Lower lobe of right lung (tissue), 2 donors: Measurements from ENCODE around the gene C1GALT1C1L. TPM values are rescaled to one million over a fixed set of nuclear protein-coding genes. Genes with fewer than 3 reads are reported as not detected.

ENCODE experiments used
- ATAC-seq, 2 donors: fragments of 200-7000 bp; cut with Tn5 transposase; one replicate each; pipeline ENCODE4 v1.9.1; 2020 to 2022; ENCODE audit warnings: mild to moderate bottlenecking in 2 of 2, moderate library complexity in 2 of 2
- DNase-seq: peaks from one replicate; pipeline ENCODE4 v3.0.0-alpha.2; 2020
- H3K27ac ChIP-seq: fragments of 200-600 bp; one replicate; pipeline ENCODE4 v1.8.0; 2022
- H3K27me3 ChIP-seq: fragments of 200-600 bp; one replicate; pipeline ENCODE4 v1.8.0; 2022; ENCODE audit warnings: low read depth
- H3K36me3 ChIP-seq: fragments of 200-600 bp; one replicate; pipeline ENCODE4 v1.8.0; 2022; ENCODE audit warnings: mild to moderate bottlenecking
- H3K4me1 ChIP-seq: fragments of 200-600 bp; one replicate; pipeline ENCODE4 v1.8.0; 2022
- H3K4me3 ChIP-seq: fragments of 200-600 bp; one replicate; pipeline ENCODE4 v1.8.0; 2022; ENCODE audit warnings: mild to moderate bottlenecking
- H3K9me3 ChIP-seq: fragments of 200-600 bp; one replicate; pipeline ENCODE4 v1.8.0; 2022
- intact Hi-C: fragments of 100-400 bp; cut with DNase I; formaldehyde crosslinking; loops from one replicate; pipeline ENCODE4 v1.11.0; 2022
- total RNA-seq: library from RNA; stranded (reverse); fragmentation: NEBNext Ultra II Directional; extraction: Animal tissue kit (Norgen Biotek cat#: 25700); gene quantifications from one replicate; pipeline ENCODE4 v1.2.1, GENCODE V29; 2021
- TF ChIP-seq, protein P1 (sequence below): fragments of 200-600 bp; IDR thresholded peaks from one replicate; pipeline ENCODE4 v1.8.0; 2022; ENCODE audit warnings: antibody characterized with exemption, mild to moderate bottlenecking
- donor health status: DM: no; HTN: yes; CAD: no; lungs with severe emphysema.

Gene C1GALT1C1L
- total RNA-seq, 1 donor from 2014 or later = 0.44 TPM

DNA sequence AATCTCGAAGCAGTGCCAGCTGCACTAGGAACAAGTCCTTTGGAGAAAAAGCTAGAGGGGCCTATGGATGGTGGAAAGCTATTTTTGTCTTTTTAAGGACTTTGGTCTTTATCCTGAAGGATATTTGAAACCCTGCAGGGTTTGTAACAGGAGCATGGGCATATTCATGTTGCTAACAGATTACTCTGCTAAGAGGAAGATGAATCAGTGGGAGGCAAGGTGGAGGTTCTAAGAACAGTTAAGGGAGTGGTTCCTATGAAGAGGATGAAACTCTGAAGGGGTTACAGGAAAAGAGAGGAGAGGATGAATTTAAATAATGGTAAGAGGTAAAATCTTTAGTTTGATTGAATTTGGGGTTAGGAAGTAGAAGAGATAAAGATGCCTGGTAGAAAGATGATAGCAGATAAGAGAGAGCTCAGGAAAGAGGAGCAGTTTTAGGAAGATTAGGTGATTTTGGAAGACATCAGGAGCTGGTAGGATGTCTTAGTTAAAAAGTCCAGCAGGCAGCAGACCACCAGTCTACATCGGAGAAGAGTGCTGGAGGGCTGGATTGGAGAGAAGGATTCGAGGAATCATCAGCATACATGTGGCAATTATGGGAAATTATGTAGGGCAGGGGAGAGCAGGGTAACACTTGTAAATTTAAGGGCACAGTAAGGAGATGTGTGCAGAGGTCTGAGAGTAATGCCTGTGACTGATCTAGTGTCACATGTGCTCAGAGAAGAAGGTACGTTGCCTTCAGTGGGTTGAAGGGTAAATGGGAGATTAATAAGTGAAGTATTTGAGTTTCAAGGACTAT, 39.3 kb upstream of the C1GALT1C1L start:
- DNase-seq (no peak), ATAC-seq (no peak)
- H3K4me3 ChIP-seq = no peak overlapping the region
- H3K27me3 ChIP-seq = no peaks in the 10 kb centered on the region
- H3K27ac ChIP-seq = no peak overlapping the region
- H3K9me3 ChIP-seq = no peaks in the 10 kb centered on the region
- H3K36me3 ChIP-seq = peaks cover 10% of the 10 kb centered on the region
- intact Hi-C loops = no loop called here
- no peaks in the 10 kb centered on the region for H3K4me1 ChIP-seq
- TF ChIP-seq, protein P1, sequence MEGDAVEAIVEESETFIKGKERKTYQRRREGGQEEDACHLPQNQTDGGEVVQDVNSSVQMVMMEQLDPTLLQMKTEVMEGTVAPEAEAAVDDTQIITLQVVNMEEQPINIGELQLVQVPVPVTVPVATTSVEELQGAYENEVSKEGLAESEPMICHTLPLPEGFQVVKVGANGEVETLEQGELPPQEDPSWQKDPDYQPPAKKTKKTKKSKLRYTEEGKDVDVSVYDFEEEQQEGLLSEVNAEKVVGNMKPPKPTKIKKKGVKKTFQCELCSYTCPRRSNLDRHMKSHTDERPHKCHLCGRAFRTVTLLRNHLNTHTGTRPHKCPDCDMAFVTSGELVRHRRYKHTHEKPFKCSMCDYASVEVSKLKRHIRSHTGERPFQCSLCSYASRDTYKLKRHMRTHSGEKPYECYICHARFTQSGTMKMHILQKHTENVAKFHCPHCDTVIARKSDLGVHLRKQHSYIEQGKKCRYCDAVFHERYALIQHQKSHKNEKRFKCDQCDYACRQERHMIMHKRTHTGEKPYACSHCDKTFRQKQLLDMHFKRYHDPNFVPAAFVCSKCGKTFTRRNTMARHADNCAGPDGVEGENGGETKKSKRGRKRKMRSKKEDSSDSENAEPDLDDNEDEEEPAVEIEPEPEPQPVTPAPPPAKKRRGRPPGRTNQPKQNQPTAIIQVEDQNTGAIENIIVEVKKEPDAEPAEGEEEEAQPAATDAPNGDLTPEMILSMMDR = no peak

GRCh38 chr2:43714164-43714563, 37.9 kb upstream of the C1GALT1C1L start:
- no peaks in the 10 kb centered on the region for H3K27me3 ChIP-seq
- H3K36me3 ChIP-seq = peaks cover 19% of the 10 kb centered on the region
- no peaks in the 10 kb centered on the region for H3K4me1 ChIP-seq
- intact Hi-C loops = no loop called here
- H3K4me3 ChIP-seq = no peak overlapping the region
- no peak for DNase-seq
- no peaks in the 10 kb centered on the region for H3K9me3 ChIP-seq
- ATAC-seq = no peak
- TF ChIP-seq, protein P1 = no peak
- H3K27ac ChIP-seq = no peak overlapping the region

DNA sequence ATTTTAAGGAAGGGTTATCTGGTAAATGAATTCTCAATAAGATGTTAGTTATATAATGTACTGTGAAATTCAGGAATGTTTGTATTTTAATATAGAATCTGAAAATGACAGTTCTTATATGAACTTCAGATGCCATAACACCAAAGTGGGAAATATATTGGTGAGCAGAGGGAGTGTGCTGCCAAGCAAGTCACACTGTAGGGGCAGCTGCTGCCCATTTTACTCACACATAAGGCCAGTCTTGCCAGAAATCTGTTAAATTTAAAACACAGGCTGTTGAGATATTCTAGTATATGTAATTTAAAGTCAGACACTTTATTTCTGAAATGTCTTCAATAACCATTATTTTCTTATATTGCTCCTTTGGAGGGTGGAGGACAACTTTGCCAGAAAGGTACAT, 34.6 kb upstream of the C1GALT1C1L start:
- Histone ChIP-seq H3K9me3 (no peaks in the 10 kb centered on the region), H3K27ac (no peak overlapping the region), H3K4me1 (no peaks in the 10 kb centered on the region), H3K4me3 (no peak overlapping the region), H3K27me3 (no peaks in the 10 kb centered on the region), H3K36me3 (peaks cover 19% of the 10 kb centered on the region)
- ATAC-seq (no peak), DNase-seq (no peak)
- TF ChIP-seq, protein P1 = no peak
- intact Hi-C loops = no loop called here

DNA sequence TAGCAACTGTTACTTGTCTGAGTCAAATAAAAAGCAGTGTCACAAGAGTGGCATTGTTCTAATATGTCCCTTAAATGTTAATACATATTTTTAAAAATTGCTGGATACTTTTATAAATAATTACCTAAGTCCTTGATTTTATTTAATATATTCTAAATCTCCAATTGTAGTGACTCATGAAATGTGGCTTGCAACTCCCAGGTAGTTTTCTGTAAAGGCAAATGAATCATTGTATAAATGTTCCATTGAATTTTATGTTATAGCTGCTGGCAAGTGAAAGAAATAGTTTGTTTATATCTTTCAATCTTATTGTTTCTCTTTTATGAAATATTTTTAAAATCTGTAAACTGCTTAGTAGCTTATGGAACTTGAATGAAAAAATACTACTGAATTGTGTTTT, 32.7 kb upstream of the C1GALT1C1L start:
- H3K27me3 ChIP-seq = no peaks in the 10 kb centered on the region
- DNase-seq (no peak), ATAC-seq (no peak)
- no peak overlapping the region for H3K4me3 ChIP-seq
- H3K9me3 ChIP-seq = no peaks in the 10 kb centered on the region
- intact Hi-C loops = no loop called here
- peaks cover 24% of the 10 kb centered on the region for H3K36me3 ChIP-seq
- TF ChIP-seq, protein P1 = no peak
- no peaks in the 10 kb centered on the region for H3K4me1 ChIP-seq
- no peak overlapping the region for H3K27ac ChIP-seq

DNA sequence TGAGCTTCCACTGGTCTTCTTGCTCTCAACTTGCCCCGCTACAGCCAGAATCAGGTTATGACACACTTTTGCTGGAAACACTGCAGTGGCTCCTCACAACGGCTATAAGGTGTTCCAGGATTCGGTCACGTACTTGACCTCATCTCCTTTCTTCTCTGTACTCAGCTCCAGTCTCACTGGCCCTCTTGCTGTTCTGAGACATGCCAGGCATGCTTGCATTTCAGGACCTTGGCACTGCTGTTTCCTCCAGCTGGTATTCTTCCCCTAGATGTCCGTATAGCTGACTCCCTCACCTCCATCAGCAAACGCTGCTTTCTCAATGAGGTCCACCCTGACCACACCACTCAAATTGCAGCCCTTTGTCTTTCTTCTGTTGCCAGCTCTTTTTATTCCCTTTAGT, 31.9 kb upstream of the C1GALT1C1L start:
- no peaks in the 10 kb centered on the region for H3K27me3 ChIP-seq
- no peaks in the 10 kb centered on the region for H3K4me1 ChIP-seq
- H3K4me3 ChIP-seq = no peak overlapping the region
- peak overlapping the region; percentile 18 for H3K27ac ChIP-seq
- intact Hi-C loops = no loop called here
- H3K36me3 ChIP-seq = peaks cover 24% of the 10 kb centered on the region
- peak; percentile 56 to 81 for ATAC-seq
- DNase-seq = no peak
- TF ChIP-seq, protein P1 = no peak
- H3K9me3 ChIP-seq = no peaks in the 10 kb centered on the region
